Measurements from ENCODE around the gene IQCK.
"Not testable (repeated sequence)": the region's sequence is repeated elsewhere in the genome, so short reads cannot be mapped to it uniquely, and the experiment has no call there.

IQCK gene

GRCh38 chr16:19717741-19718623, at the start of gene IQCK, which contains the start of gene KNOP1:
IQCK (plus strand) TSS chr16:19718271; CDS start chr16:19718307, 36 bp downstream.
KNOP1 (minus strand) TSS chr16:19718227; CDS start chr16:19715035, 3,192 bp downstream.
- peak; percentile 86 to 89 for DNase-seq (ENCODE audit: low read depth in 2 of 2)

- no peak for DNase-seq (ENCODE audit: low read depth in 2 of 2)
Observed at GRCh38 chr16:19672378-19672777, 45.7 kb upstream of the IQCK start.

GRCh38 chr16:19674485-19674884, 43.6 kb upstream of the IQCK start:
- DNase-seq (ENCODE audit: low read depth in 2 of 2), result no peak

GRCh38 chr16:19677402-19677801, 40.7 kb upstream of the IQCK start:
- no peak for DNase-seq (ENCODE audit: low read depth in 2 of 2)

GRCh38 chr16:19678804-19679203, 39.3 kb upstream of the IQCK start:
- DNase-seq (ENCODE audit: low read depth in 2 of 2), result no peak

- DNase-seq (ENCODE audit: low read depth in 2 of 2), result not testable (repeated sequence)
Observed at GRCh38 chr16:19679281-19679680, 38.8 kb upstream of the IQCK start.

- no peak for DNase-seq (ENCODE audit: low read depth in 2 of 2)
Observed at GRCh38 chr16:19680881-19681340, 37.2 kb upstream of the IQCK start.

- no peak for DNase-seq (ENCODE audit: low read depth in 2 of 2)
Observed at GRCh38 chr16:19681637-19682036, 36.4 kb upstream of the IQCK start.

- DNase-seq (ENCODE audit: low read depth in 2 of 2), result no peak
Observed at GRCh38 chr16:19683453-19684236, 34.4 kb upstream of the IQCK start.

GRCh38 chr16:19685176-19685575, 32.9 kb upstream of the IQCK start:
- DNase-seq (ENCODE audit: low read depth in 2 of 2), result no peak

GRCh38 chr16:19687279-19687678, 30.8 kb upstream of the IQCK start:
- DNase-seq (ENCODE audit: low read depth in 2 of 2), result no peak

GRCh38 chr16:19688396-19689024, 29.6 kb upstream of the IQCK start:
- no peak for DNase-seq (ENCODE audit: low read depth in 2 of 2)

- no peak for DNase-seq (ENCODE audit: low read depth in 2 of 2)
Observed at GRCh38 chr16:19689342-19689741, 28.7 kb upstream of the IQCK start.

GRCh38 chr16:19690196-19690595, 27.9 kb upstream of the IQCK start:
- no peak for DNase-seq (ENCODE audit: low read depth in 2 of 2)

GRCh38 chr16:19691161-19691711, 26.8 kb upstream of the IQCK start:
- DNase-seq (ENCODE audit: low read depth in 2 of 2), result no peak

- DNase-seq (ENCODE audit: low read depth in 2 of 2), result no peak
Observed at GRCh38 chr16:19694989-19695388, 23.1 kb upstream of the IQCK start.

- DNase-seq (ENCODE audit: low read depth in 2 of 2), result peak in 1 of 2 donors; percentile 42
Observed at GRCh38 chr16:19696328-19696727, 21.7 kb upstream of the IQCK start.

GRCh38 chr16:19696961-19697360, 21.1 kb upstream of the IQCK start:
- DNase-seq (ENCODE audit: low read depth in 2 of 2), result no peak

- no peak for DNase-seq (ENCODE audit: low read depth in 2 of 2)
Observed at GRCh38 chr16:19697756-19698318, 20.2 kb upstream of the IQCK start.

GRCh38 chr16:19698480-19699465, 19.3 kb upstream of the IQCK start:
- no peak for DNase-seq (ENCODE audit: low read depth in 2 of 2)
